Activated CD8-positive, alpha-beta T cell treated with anti-CD3 and anti-CD28 coated beads for 36 hours (primary cell): ENCODE measurements around the gene SCN9A. TPM values are rescaled to one million over a fixed set of nuclear protein-coding genes. Genes with fewer than 3 reads are reported as not detected.

ENCODE experiments used
- ATAC-seq: fragments of 200-7000 bp; cut with Tn5 transposase; one replicate; pipeline ENCODE4 v1.10.0; 2021; ENCODE audit warnings: mild to moderate bottlenecking, moderate library complexity
- CTCF ChIA-PET: fragments of 350-600 bp; sonication (Branson Sonifier 250); formaldehyde crosslinking; loops from one replicate; lab custom pipeline; 2021; ENCODE audit warnings: antibody characterized with exemption; lab: Charles Lee
- POLR2A ChIA-PET: fragments of 350-600 bp; sonication (Branson Sonifier 250); formaldehyde crosslinking; loops from one replicate; lab custom pipeline; 2021; ENCODE audit warnings: antibody characterized with exemption; lab: Charles Lee
- DNase-seq: peaks from one replicate; pipeline ENCODE4 v3.0.0-alpha.2; 2020
- H3K27ac Mint-ChIP-seq: one replicate; pipeline ENCODE4 v1.8.0; 2021; ENCODE audit warnings: mild to moderate bottlenecking, mixed read lengths
- H3K27me3 Mint-ChIP-seq: one replicate; pipeline ENCODE4 v1.8.0; 2021; ENCODE audit warnings: mixed read lengths
- H3K36me3 Mint-ChIP-seq: one replicate; pipeline ENCODE4 v1.8.0; 2021; ENCODE audit warnings: low read depth, mixed read lengths
- H3K4me1 Mint-ChIP-seq: one replicate; pipeline ENCODE4 v1.8.0; 2021; ENCODE audit warnings: low read depth, mixed read lengths
- H3K4me3 Mint-ChIP-seq: one replicate; pipeline ENCODE4 v1.8.0; 2021; ENCODE audit warnings: mild to moderate bottlenecking, moderate library complexity, mixed read lengths
- H3K9me3 Mint-ChIP-seq: one replicate; pipeline ENCODE4 v1.8.0; 2021; ENCODE audit warnings: mixed read lengths
- intact Hi-C: fragments of 100-400 bp; cut with micrococcal nuclease; formaldehyde crosslinking; loops from one replicate; pipeline ENCODE4 v1.10.0; 2022
- total RNA-seq, 2 experiments: library from RNA; stranded (reverse); gene quantifications; one replicate each; pipeline ENCODE4 v1.2.3, GENCODE V29; 2021
- TF ChIP-seq, protein P1 (sequence below): fragments of 200-600 bp; IDR thresholded peaks from one replicate; pipeline ENCODE4 v1.8.0; 2022; ENCODE audit warnings: antibody characterized with exemption, mild to moderate bottlenecking

SCN9A gene
- total RNA-seq, 2 experiments from 2014 or later = not detected

- TF ChIP-seq, protein P1, sequence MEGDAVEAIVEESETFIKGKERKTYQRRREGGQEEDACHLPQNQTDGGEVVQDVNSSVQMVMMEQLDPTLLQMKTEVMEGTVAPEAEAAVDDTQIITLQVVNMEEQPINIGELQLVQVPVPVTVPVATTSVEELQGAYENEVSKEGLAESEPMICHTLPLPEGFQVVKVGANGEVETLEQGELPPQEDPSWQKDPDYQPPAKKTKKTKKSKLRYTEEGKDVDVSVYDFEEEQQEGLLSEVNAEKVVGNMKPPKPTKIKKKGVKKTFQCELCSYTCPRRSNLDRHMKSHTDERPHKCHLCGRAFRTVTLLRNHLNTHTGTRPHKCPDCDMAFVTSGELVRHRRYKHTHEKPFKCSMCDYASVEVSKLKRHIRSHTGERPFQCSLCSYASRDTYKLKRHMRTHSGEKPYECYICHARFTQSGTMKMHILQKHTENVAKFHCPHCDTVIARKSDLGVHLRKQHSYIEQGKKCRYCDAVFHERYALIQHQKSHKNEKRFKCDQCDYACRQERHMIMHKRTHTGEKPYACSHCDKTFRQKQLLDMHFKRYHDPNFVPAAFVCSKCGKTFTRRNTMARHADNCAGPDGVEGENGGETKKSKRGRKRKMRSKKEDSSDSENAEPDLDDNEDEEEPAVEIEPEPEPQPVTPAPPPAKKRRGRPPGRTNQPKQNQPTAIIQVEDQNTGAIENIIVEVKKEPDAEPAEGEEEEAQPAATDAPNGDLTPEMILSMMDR = no peak
- Mint-ChIP-seq H3K27ac (no peak overlapping the region), H3K4me1 (no peaks in the 10 kb centered on the region), H3K27me3 (no peaks in the 10 kb centered on the region), H3K9me3 (no peaks in the 10 kb centered on the region), H3K4me3 (no peak overlapping the region), H3K36me3 (no peaks in the 10 kb centered on the region)
- CTCF ChIA-PET = interaction anchor here (0.7 to 2.4 kb wide), 6 partner anchors 10 to 40 kb away, joined by 3 to 9 read pairs (median 4); partner anchors contain the start of gene SCN9A
- DNase-seq (no peak), ATAC-seq (no peak)
- POLR2A ChIA-PET = no interaction called here
- intact Hi-C loops = no loop called here
Measured at GRCh38 chr2:166385313-166385712, 9.6 kb upstream of the SCN9A start.

DNA sequence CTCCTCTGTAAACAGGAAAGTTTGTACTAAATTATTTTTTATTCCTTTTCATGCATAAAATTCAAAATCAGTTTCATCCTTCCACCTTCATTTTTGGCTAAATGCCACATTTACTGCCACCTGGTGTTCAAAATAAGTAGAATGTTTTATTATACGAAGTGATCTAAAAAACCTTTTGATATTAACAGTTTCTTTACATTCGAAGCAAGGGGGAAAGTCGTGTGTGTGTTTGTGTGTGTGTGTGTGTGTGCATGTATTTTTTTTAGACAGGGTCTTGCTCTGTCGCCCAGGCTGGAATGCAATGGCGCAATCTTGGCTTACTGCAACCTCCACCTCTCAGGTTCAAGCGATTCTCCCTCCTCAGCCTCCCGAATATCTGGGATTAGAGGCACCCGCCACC is 9.0 kb upstream of the SCN9A start:
- Mint-ChIP-seq H3K27ac (no peak overlapping the region), H3K4me1 (no peaks in the 10 kb centered on the region), H3K36me3 (no peaks in the 10 kb centered on the region), H3K4me3 (no peak overlapping the region), H3K27me3 (no peaks in the 10 kb centered on the region), H3K9me3 (no peaks in the 10 kb centered on the region)
- intact Hi-C loops = no loop called here
- DNase-seq = no peak
- ChIA-PET POLR2A (no interaction called here), CTCF (interaction anchor here (0.8 to 2.4 kb wide), 6 partner anchors 10 to 24 kb away, joined by 3 to 9 read pairs (median 4); partner anchors contain the start of gene SCN9A)
- TF ChIP-seq, protein P1 = peak; percentile 60
- ATAC-seq = no peak

DNA sequence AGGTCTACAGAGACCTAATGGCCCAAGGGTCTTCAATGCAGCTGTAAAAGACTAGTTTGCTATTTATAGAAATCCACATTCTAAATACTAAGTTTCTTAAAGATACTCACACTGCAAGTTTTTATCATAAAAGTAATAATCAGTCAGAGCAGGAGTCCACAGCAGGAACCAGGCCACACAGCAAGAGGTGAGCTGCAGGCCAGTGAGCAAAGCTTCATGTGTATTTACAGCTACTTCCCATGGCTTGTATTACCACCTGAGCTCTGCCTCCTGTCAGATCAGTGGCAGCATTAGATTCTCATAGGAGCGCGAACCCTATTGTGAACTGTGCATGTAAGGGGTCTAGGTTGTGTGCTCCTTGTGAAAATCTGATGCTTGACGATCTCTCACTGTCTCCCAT is 6.7 kb upstream of the SCN9A start:
- no peak for ATAC-seq

DNA sequence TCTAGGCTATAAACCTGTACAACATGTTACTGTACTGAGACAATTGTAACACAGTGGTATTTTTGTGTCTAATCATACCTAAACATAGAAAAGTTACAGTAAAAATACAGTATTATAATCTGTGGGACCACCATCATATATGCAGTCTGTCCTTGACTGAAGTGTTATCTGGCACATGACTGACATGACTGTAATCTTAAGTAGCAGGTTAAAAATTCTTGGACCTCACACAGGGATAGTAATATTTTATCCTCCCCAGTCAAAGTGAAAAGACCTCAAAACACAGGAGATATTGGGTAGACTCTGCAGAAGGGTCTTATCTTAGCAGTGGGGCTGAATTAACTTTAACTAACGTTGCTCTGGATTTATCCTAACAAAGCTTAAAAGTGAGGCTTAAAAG is 4.9 kb upstream of the SCN9A start:
- ATAC-seq = no peak
- no peaks in the 10 kb centered on the region for H3K9me3 Mint-ChIP-seq

More for the DNA sequence above, 6.7 kb upstream of the SCN9A start:
- intact Hi-C loops = no loop called here
- Mint-ChIP-seq H3K36me3 (no peaks in the 10 kb centered on the region), H3K4me3 (no peak overlapping the region), H3K4me1 (no peaks in the 10 kb centered on the region), H3K27ac (no peak overlapping the region), H3K27me3 (peaks cover 3% of the 10 kb centered on the region), H3K9me3 (no peaks in the 10 kb centered on the region)
- POLR2A ChIA-PET = no interaction called here
- TF ChIP-seq, protein P1 = no peak
- no peak for DNase-seq
- CTCF ChIA-PET = interaction anchor here (1.2 kb wide), 1 partner anchor 22 kb away, joined by 3 read pairs; no protein-coding TSS in a partner anchor

DNA sequence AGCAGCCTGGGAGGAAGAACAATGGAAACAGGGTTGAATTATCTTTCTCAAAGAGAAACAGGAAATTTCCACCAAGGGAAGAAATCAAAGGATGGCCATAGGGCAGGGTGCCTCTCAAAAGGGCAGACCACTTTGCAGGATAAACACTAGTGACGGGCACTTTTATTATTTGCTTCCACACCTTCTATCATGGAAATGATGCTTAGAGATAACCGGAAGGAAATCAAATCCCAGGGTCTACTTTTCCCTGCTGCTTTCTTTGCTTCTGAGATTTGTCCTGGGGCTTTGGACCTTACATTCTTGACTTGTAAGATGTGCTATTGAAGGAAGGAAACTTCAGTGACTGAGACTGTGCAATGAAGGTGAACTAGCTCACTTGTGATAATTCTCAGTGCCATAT is 1.1 kb upstream of the SCN9A start:
- ChIA-PET CTCF (no interaction called here), POLR2A (no interaction called here)
- TF ChIP-seq, protein P1 = no peak
- peaks cover 22% of the 10 kb centered on the region for H3K27me3 Mint-ChIP-seq
- peaks cover 8% of the 10 kb centered on the region for H3K4me1 Mint-ChIP-seq
- no peaks in the 10 kb centered on the region for H3K36me3 Mint-ChIP-seq
- DNase-seq (no peak), ATAC-seq (no peak)
- no peak overlapping the region for H3K27ac Mint-ChIP-seq
- intact Hi-C loops = no loop called here
- no peaks in the 10 kb centered on the region for H3K9me3 Mint-ChIP-seq
- H3K4me3 Mint-ChIP-seq = no peak overlapping the region

More for the DNA sequence above, 4.9 kb upstream of the SCN9A start:
- no peaks in the 10 kb centered on the region for H3K36me3 Mint-ChIP-seq
- H3K27me3 Mint-ChIP-seq = peaks cover 10% of the 10 kb centered on the region
- intact Hi-C loops = no loop called here
- ChIA-PET CTCF (no interaction called here), POLR2A (no interaction called here)
- no peak overlapping the region for H3K27ac Mint-ChIP-seq
- DNase-seq = no peak
- no peak overlapping the region for H3K4me3 Mint-ChIP-seq
- peaks cover 2% of the 10 kb centered on the region for H3K4me1 Mint-ChIP-seq
- TF ChIP-seq, protein P1 = no peak
